Activated T-cell treated with anti-CD3 and anti-CD28 coated beads for 24 hours (primary cell): Measurements from ENCODE around the gene KRTAP5-8.
"Not testable (repeated sequence)": the region's sequence is repeated elsewhere in the genome, so short reads cannot be mapped to it uniquely, and the experiment has no call there.

Experiments used
- DNase-seq: peaks from one replicate; pipeline ENCODE4 v3.0.0-alpha.2; 2020; ENCODE audit warnings: low read depth

The KRTAP5-8 gene

GRCh38 chr11:71575723-71576424 is 38.0 kb downstream of the KRTAP5-8 start:
- DNase-seq, result no peak

GRCh38 chr11:71576688-71577465 is 39.1 kb downstream of the KRTAP5-8 start:
- not testable (repeated sequence) for DNase-seq

GRCh38 chr11:71577469-71578004 is 39.7 kb downstream of the KRTAP5-8 start:
- no peak for DNase-seq

- DNase-seq, result not testable (repeated sequence)
These were observed 41.7 kb downstream of the KRTAP5-8 start for GRCh38 chr11:71579513-71579912.

- DNase-seq, result no peak
These were observed 42.5 kb downstream of the KRTAP5-8 start for GRCh38 chr11:71580057-71581003.

GRCh38 chr11:71581826-71582225 is 44.0 kb downstream of the KRTAP5-8 start:
- DNase-seq, result no peak

- DNase-seq, result no peak
These were observed 44.6 kb downstream of the KRTAP5-8 start, which contains the start of gene KRTAP5-11 for GRCh38 chr11:71582309-71582895. TSS of gene KRTAP5-11 (minus strand) at chr11:71582875. CDS start at chr11:71582837, 38 bp downstream.

- not testable (repeated sequence) for DNase-seq
These were observed 45.1 kb downstream of the KRTAP5-8 start for GRCh38 chr11:71582969-71583368.

- DNase-seq, result not testable (repeated sequence)
These were observed 47.8 kb downstream of the KRTAP5-8 start for GRCh38 chr11:71585673-71586072.

- not testable (repeated sequence) for DNase-seq
These were observed 50.5 kb downstream of the KRTAP5-8 start for GRCh38 chr11:71588314-71588713.
